CD4-positive, CD25-positive, alpha-beta regulatory T cell (primary cell): Measurements from ENCODE around the gene CHRND. TPM values are rescaled to one million over a fixed set of nuclear protein-coding genes. Genes with fewer than 3 reads are reported as not detected.
A peak's percentile ranks its signal among the peaks of the same experiment; 100 is the strongest.

Source experiments
- ATAC-seq, 2 donors: fragments of 150-1000 bp; cut with Tn5 transposase; one replicate each; pipeline ENCODE4 v1.10.0; 2021; ENCODE audit warnings: low read depth in 2 of 2, moderate number of reproducible peaks in 2 of 2, moderate library complexity in 1 of 2
- DNase-seq, 3 donors: peaks; one replicate each; pipeline versions ENCODE4 v3.0.0 to v3.0.0-alpha.2; 2012 to 2022; ENCODE audit warnings: mixed read lengths in 1 of 3
- H3K27ac ChIP-seq: one replicate; pipeline ENCODE4 v1.7.0; 2013; ENCODE audit warnings: mild to moderate bottlenecking, low read length; ENCODE audit not compliant: insufficient read depth, poor library complexity, severe bottlenecking
- H3K27me3 ChIP-seq: one replicate; pipeline ENCODE4 v1.7.0; 2013; ENCODE audit warnings: low read length; ENCODE audit not compliant: control insufficient read depth, insufficient read depth
- H3K36me3 ChIP-seq: one replicate; pipeline ENCODE4 v1.7.0; 2013; ENCODE audit warnings: mild to moderate bottlenecking, low read length, moderate library complexity; ENCODE audit not compliant: control insufficient read depth, insufficient read depth
- H3K4me1 ChIP-seq: 2 replicates; pipeline ENCODE4 v1.7.0; 2013; ENCODE audit warnings: mild to moderate bottlenecking, low read length; ENCODE audit not compliant: insufficient read depth, control insufficient read depth, poor library complexity, severe bottlenecking
- H3K4me3 ChIP-seq: one replicate; pipeline ENCODE4 v1.7.0; 2013; ENCODE audit warnings: low read depth, mild to moderate bottlenecking, low read length, moderate library complexity
- H3K9me3 ChIP-seq, 2 experiments: 1 replicate in 1 of 2; 2 replicates in 1 of 2; pipeline ENCODE4 v1.7.0; 2013; ENCODE audit warnings: low read length in 2 of 2, mild to moderate bottlenecking in 1 of 2, moderate library complexity in 1 of 2; ENCODE audit not compliant: control insufficient read depth in 2 of 2
- H3K27ac Mint-ChIP-seq, 3 donors: one replicate each; pipeline ENCODE4 v1.8.0; 2020 to 2022; ENCODE audit warnings: mild to moderate bottlenecking in 3 of 3, mixed read lengths in 3 of 3, moderate library complexity in 2 of 3
- H3K27me3 Mint-ChIP-seq: one replicate; pipeline ENCODE4 v1.8.0; 2022; ENCODE audit warnings: mild to moderate bottlenecking, mixed read lengths
- H3K36me3 Mint-ChIP-seq: one replicate; pipeline ENCODE4 v1.8.0; 2020; ENCODE audit warnings: mixed read lengths
- H3K4me1 Mint-ChIP-seq, 4 donors: one replicate each; pipeline ENCODE4 v1.8.0; 2020 to 2022; ENCODE audit warnings: mixed read lengths in 4 of 4, mild to moderate bottlenecking in 1 of 4
- H3K4me3 Mint-ChIP-seq, 4 donors: one replicate each; pipeline ENCODE4 v1.8.0; 2020 to 2022; ENCODE audit warnings: mild to moderate bottlenecking in 4 of 4, mixed read lengths in 4 of 4, moderate library complexity in 3 of 4
- H3K9me3 Mint-ChIP-seq, 7 donors: one replicate each; pipeline ENCODE4 v1.8.0; 2020 to 2022; ENCODE audit warnings: mixed read lengths in 7 of 7, mild to moderate bottlenecking in 3 of 7, moderate library complexity in 2 of 7
- polyA plus RNA-seq, 4 donors: library from polyadenylated mRNA; unstranded; fragments of 300-500 nt; fragmentation: Illumina TruSeq; gene quantifications; one replicate each; pipeline ENCODE4 v1.2.3, GENCODE V29; 2021
- total RNA-seq: library from RNA; stranded (reverse); gene quantifications from one replicate; pipeline ENCODE4 v1.2.3, GENCODE V29; 2022

The CHRND gene
- total and polyA plus RNA-seq, 5 donors from 2014 or later = not detected

- no peaks in the 10 kb centered on the region for H3K36me3 ChIP-seq
- peaks cover 15% of the 10 kb centered on the region for H3K27me3 Mint-ChIP-seq
- no peaks in the 10 kb centered on the region for H3K9me3 ChIP-seq
- no peak overlapping the region for H3K4me3 ChIP-seq
- DNase-seq (no peak), ATAC-seq (no peak)
- H3K36me3 Mint-ChIP-seq = peaks cover 4% of the 10 kb centered on the region
- H3K27ac Mint-ChIP-seq = no peak overlapping the region
- H3K4me1 ChIP-seq = no peaks in the 10 kb centered on the region
- H3K9me3 Mint-ChIP-seq = peaks cover 0 to 4% (median 0%) of the 10 kb centered on the region in 7 donors
- no peak overlapping the region for H3K27ac ChIP-seq
- H3K4me3 Mint-ChIP-seq = no peak overlapping the region
- no peaks in the 10 kb centered on the region for H3K4me1 Mint-ChIP-seq
- H3K27me3 ChIP-seq = no peaks in the 10 kb centered on the region
Measured at GRCh38 chr2:232495292-232495691, 30.7 kb upstream of the CHRND start.

GRCh38 chr2:232496501-232497270 is 29.3 kb upstream of the CHRND start:
- Mint-ChIP-seq H3K4me3 (no peak overlapping the region), H3K27ac (no peak overlapping the region), H3K9me3 (peaks cover 0 to 4% (median 0%) of the 10 kb centered on the region in 7 donors), H3K27me3 (peaks cover 23% of the 10 kb centered on the region), H3K36me3 (peaks cover 4% of the 10 kb centered on the region), H3K4me1 (no peaks in the 10 kb centered on the region)
- DNase-seq = no peak
- Histone ChIP-seq H3K27me3 (no peaks in the 10 kb centered on the region), H3K4me1 (no peaks in the 10 kb centered on the region), H3K36me3 (no peaks in the 10 kb centered on the region), H3K27ac (no peak overlapping the region), H3K9me3 (no peaks in the 10 kb centered on the region), H3K4me3 (no peak overlapping the region)
- ATAC-seq = no peak

GRCh38 chr2:232497348-232497747 is 28.6 kb upstream of the CHRND start:
- H3K4me3 Mint-ChIP-seq = no peak overlapping the region
- no peak overlapping the region for H3K27ac ChIP-seq
- no peak overlapping the region for H3K4me3 ChIP-seq
- peaks cover 24% of the 10 kb centered on the region for H3K27me3 Mint-ChIP-seq
- H3K4me1 Mint-ChIP-seq = peaks cover 0 to 1% (median 0%) of the 10 kb centered on the region in 4 donors
- H3K4me1 ChIP-seq = no peaks in the 10 kb centered on the region
- H3K27ac Mint-ChIP-seq = no peak overlapping the region
- no peak for ATAC-seq
- no peak for DNase-seq
- peaks cover 4% of the 10 kb centered on the region for H3K36me3 Mint-ChIP-seq
- H3K9me3 Mint-ChIP-seq = peaks cover 0 to 4% (median 0%) of the 10 kb centered on the region in 7 donors
- H3K36me3 ChIP-seq = no peaks in the 10 kb centered on the region
- no peaks in the 10 kb centered on the region for H3K27me3 ChIP-seq
- H3K9me3 ChIP-seq = no peaks in the 10 kb centered on the region

- Histone ChIP-seq H3K27ac (no peak overlapping the region), H3K4me1 (peaks cover 3% of the 10 kb centered on the region), H3K36me3 (no peaks in the 10 kb centered on the region), H3K4me3 (no peak overlapping the region), H3K27me3 (no peaks in the 10 kb centered on the region), H3K9me3 (no peaks in the 10 kb centered on the region)
- peaks cover 0 to 4% (median 0%) of the 10 kb centered on the region in 7 donors for H3K9me3 Mint-ChIP-seq
- H3K4me1 Mint-ChIP-seq = peaks cover 0 to 4% (median 0%) of the 10 kb centered on the region in 4 donors
- H3K36me3 Mint-ChIP-seq = peaks cover 4% of the 10 kb centered on the region
- no peak overlapping the region for H3K4me3 Mint-ChIP-seq
- H3K27me3 Mint-ChIP-seq = peaks cover 26% of the 10 kb centered on the region
- no peak for ATAC-seq
- no peak for DNase-seq
- peak overlapping the region in 1 of 3 donors; percentile 21 for H3K27ac Mint-ChIP-seq
Measured at GRCh38 chr2:232498452-232498851, 27.5 kb upstream of the CHRND start.

GRCh38 chr2:232501331-232501771 is 24.6 kb upstream of the CHRND start:
- Mint-ChIP-seq H3K36me3 (peaks cover 4% of the 10 kb centered on the region), H3K27me3 (peaks cover 48% of the 10 kb centered on the region), H3K4me1 (peaks cover 0 to 8% (median 0%) of the 10 kb centered on the region in 4 donors), H3K9me3 (peaks cover 0 to 3% (median 0%) of the 10 kb centered on the region in 7 donors), H3K4me3 (no peak overlapping the region), H3K27ac (no peak overlapping the region)
- H3K36me3 ChIP-seq = no peaks in the 10 kb centered on the region
- no peak overlapping the region for H3K4me3 ChIP-seq
- H3K4me1 ChIP-seq = peaks cover 6% of the 10 kb centered on the region
- no peak for DNase-seq
- no peaks in the 10 kb centered on the region for H3K9me3 ChIP-seq
- no peak for ATAC-seq
- H3K27me3 ChIP-seq = peaks cover 6% of the 10 kb centered on the region
- no peak overlapping the region for H3K27ac ChIP-seq

- Mint-ChIP-seq H3K27ac (no peak overlapping the region), H3K27me3 (peaks cover 48% of the 10 kb centered on the region), H3K4me1 (peaks cover 0 to 8% (median 0%) of the 10 kb centered on the region in 4 donors), H3K36me3 (peaks cover 4% of the 10 kb centered on the region), H3K9me3 (peaks cover 0 to 3% (median 0%) of the 10 kb centered on the region in 7 donors), H3K4me3 (no peak overlapping the region)
- Histone ChIP-seq H3K4me3 (no peak overlapping the region), H3K36me3 (no peaks in the 10 kb centered on the region), H3K4me1 (peaks cover 6% of the 10 kb centered on the region), H3K27me3 (peaks cover 6% of the 10 kb centered on the region), H3K9me3 (no peaks in the 10 kb centered on the region), H3K27ac (no peak overlapping the region)
- DNase-seq = no peak
- no peak for ATAC-seq
Measured at GRCh38 chr2:232501794-232502390, 24.1 kb upstream of the CHRND start.

GRCh38 chr2:232502511-232502910 is 23.4 kb upstream of the CHRND start:
- peaks cover 48% of the 10 kb centered on the region for H3K27me3 Mint-ChIP-seq
- Histone ChIP-seq H3K27ac (no peak overlapping the region), H3K9me3 (no peaks in the 10 kb centered on the region), H3K4me3 (no peak overlapping the region), H3K27me3 (peaks cover 6% of the 10 kb centered on the region), H3K4me1 (peaks cover 6% of the 10 kb centered on the region), H3K36me3 (no peaks in the 10 kb centered on the region)
- peaks cover 4% of the 10 kb centered on the region for H3K36me3 Mint-ChIP-seq
- H3K4me3 Mint-ChIP-seq = peak overlapping the region in 2 of 4 donors; percentile 40 to 76
- H3K27ac Mint-ChIP-seq = no peak overlapping the region
- ATAC-seq = no peak
- DNase-seq = peak in 1 of 3 donors; percentile 3
- peaks cover 0 to 8% (median 0%) of the 10 kb centered on the region in 4 donors for H3K4me1 Mint-ChIP-seq
- H3K9me3 Mint-ChIP-seq = peaks cover 0 to 3% (median 0%) of the 10 kb centered on the region in 7 donors
